Measurements from ENCODE around the gene AGK.

Gene AGK

GRCh38 chr7:141696348-141696747, 145.1 kb downstream of the AGK start:
- Histone ChIP-seq H3K4me3 (ENCODE audit: low read depth in 1 of 5, low read length in 5 of 5) (no peak overlapping the region), H3K9ac (ENCODE audit: low read length in 5 of 5) (no peak overlapping the region), H3K27ac (ENCODE audit: low read depth, low read length) (no peak overlapping the region), H3K9me3 (ENCODE audit: control insufficient read depth in 5 of 5, low read length in 5 of 5) (no peaks in the 10 kb centered on the region), H3K27me3 (ENCODE audit: control insufficient read depth in 5 of 5, insufficient read depth in 4 of 5, low read length in 5 of 5) (no peaks in the 10 kb centered on the region), H3K36me3 (ENCODE audit: control insufficient read depth in 5 of 5, insufficient read depth in 5 of 5, low read length in 5 of 5) (no peaks in the 10 kb centered on the region), H3K4me1 (ENCODE audit: control insufficient read depth in 5 of 5, insufficient read depth in 5 of 5, low read length in 5 of 5) (peaks cover 4 to 32% (median 18%) of the 10 kb centered on the region in 5 donors)

GRCh38 chr7:141697211-141697871, 146.1 kb downstream of the AGK start:
- Histone ChIP-seq H3K4me1 (ENCODE audit: control insufficient read depth in 5 of 5, insufficient read depth in 5 of 5, low read length in 5 of 5) (peaks cover 4 to 34% (median 18%) of the 10 kb centered on the region in 5 donors), H3K36me3 (ENCODE audit: control insufficient read depth in 5 of 5, insufficient read depth in 5 of 5, low read length in 5 of 5) (no peaks in the 10 kb centered on the region), H3K27me3 (ENCODE audit: control insufficient read depth in 5 of 5, insufficient read depth in 4 of 5, low read length in 5 of 5) (no peaks in the 10 kb centered on the region), H3K9me3 (ENCODE audit: control insufficient read depth in 5 of 5, low read length in 5 of 5) (no peaks in the 10 kb centered on the region), H3K9ac (ENCODE audit: low read length in 5 of 5) (no peak overlapping the region), H3K4me3 (ENCODE audit: low read depth in 1 of 5, low read length in 5 of 5) (no peak overlapping the region), H3K27ac (ENCODE audit: low read depth, low read length) (no peak overlapping the region)

GRCh38 chr7:141698247-141699015, 147.2 kb downstream of the AGK start:
- H3K9ac ChIP-seq (ENCODE audit: low read length in 5 of 5): no peak overlapping the region
- no peaks in the 10 kb centered on the region for H3K36me3 ChIP-seq (ENCODE audit: control insufficient read depth in 5 of 5, insufficient read depth in 5 of 5, low read length in 5 of 5)
- H3K4me3 ChIP-seq (ENCODE audit: low read depth in 1 of 5, low read length in 5 of 5): no peak overlapping the region
- peaks cover 4 to 38% (median 22%) of the 10 kb centered on the region in 5 donors for H3K4me1 ChIP-seq (ENCODE audit: control insufficient read depth in 5 of 5, insufficient read depth in 5 of 5, low read length in 5 of 5)
- H3K27me3 ChIP-seq (ENCODE audit: control insufficient read depth in 5 of 5, insufficient read depth in 4 of 5, low read length in 5 of 5): no peaks in the 10 kb centered on the region
- no peak overlapping the region for H3K27ac ChIP-seq (ENCODE audit: low read depth, low read length)
- H3K9me3 ChIP-seq (ENCODE audit: control insufficient read depth in 5 of 5, low read length in 5 of 5): no peaks in the 10 kb centered on the region

- no peaks in the 10 kb centered on the region for H3K9me3 ChIP-seq (ENCODE audit: control insufficient read depth in 5 of 5, low read length in 5 of 5)
- H3K36me3 ChIP-seq (ENCODE audit: control insufficient read depth in 5 of 5, insufficient read depth in 5 of 5, low read length in 5 of 5): no peaks in the 10 kb centered on the region
- peaks cover 4 to 38% (median 22%) of the 10 kb centered on the region in 5 donors for H3K4me1 ChIP-seq (ENCODE audit: control insufficient read depth in 5 of 5, insufficient read depth in 5 of 5, low read length in 5 of 5)
- no peak overlapping the region for H3K27ac ChIP-seq (ENCODE audit: low read depth, low read length)
- H3K4me3 ChIP-seq (ENCODE audit: low read depth in 1 of 5, low read length in 5 of 5): no peak overlapping the region
- no peak overlapping the region for H3K9ac ChIP-seq (ENCODE audit: low read length in 5 of 5)
- no peaks in the 10 kb centered on the region for H3K27me3 ChIP-seq (ENCODE audit: control insufficient read depth in 5 of 5, insufficient read depth in 4 of 5, low read length in 5 of 5)
Observed at GRCh38 chr7:141699860-141700259, 148.7 kb downstream of the AGK start.

- Histone ChIP-seq H3K27me3 (ENCODE audit: control insufficient read depth in 5 of 5, insufficient read depth in 4 of 5, low read length in 5 of 5) (no peaks in the 10 kb centered on the region), H3K9ac (ENCODE audit: low read length in 5 of 5) (peak overlapping the region; percentile 6 to 74 (median 41)), H3K27ac (ENCODE audit: low read depth, low read length) (no peak overlapping the region), H3K9me3 (ENCODE audit: control insufficient read depth in 5 of 5, low read length in 5 of 5) (no peaks in the 10 kb centered on the region), H3K4me3 (ENCODE audit: low read depth in 1 of 5, low read length in 5 of 5) (peak overlapping the region in 4 of 5 donors; percentile 59 to 74 (median 64)), H3K36me3 (ENCODE audit: control insufficient read depth in 5 of 5, insufficient read depth in 5 of 5, low read length in 5 of 5) (no peaks in the 10 kb centered on the region), H3K4me1 (ENCODE audit: control insufficient read depth in 5 of 5, insufficient read depth in 5 of 5, low read length in 5 of 5) (peaks cover 4 to 37% (median 22%) of the 10 kb centered on the region in 5 donors)
Observed at GRCh38 chr7:141700296-141700847, 149.2 kb downstream of the AGK start.

GRCh38 chr7:141700848-141701371, 149.7 kb downstream of the AGK start:
- H3K27me3 ChIP-seq (ENCODE audit: control insufficient read depth in 5 of 5, insufficient read depth in 4 of 5, low read length in 5 of 5): no peaks in the 10 kb centered on the region
- no peak overlapping the region for H3K27ac ChIP-seq (ENCODE audit: low read depth, low read length)
- H3K36me3 ChIP-seq (ENCODE audit: control insufficient read depth in 5 of 5, insufficient read depth in 5 of 5, low read length in 5 of 5): no peaks in the 10 kb centered on the region
- H3K4me1 ChIP-seq (ENCODE audit: control insufficient read depth in 5 of 5, insufficient read depth in 5 of 5, low read length in 5 of 5): peaks cover 4 to 33% (median 18%) of the 10 kb centered on the region in 5 donors
- H3K9me3 ChIP-seq (ENCODE audit: control insufficient read depth in 5 of 5, low read length in 5 of 5): no peaks in the 10 kb centered on the region
- peak overlapping the region; percentile 6 to 74 (median 41) for H3K9ac ChIP-seq (ENCODE audit: low read length in 5 of 5)
- peak overlapping the region; percentile 40 to 74 (median 59) for H3K4me3 ChIP-seq (ENCODE audit: low read depth in 1 of 5, low read length in 5 of 5)

GRCh38 chr7:141701489-141702046, 150.4 kb downstream of the AGK start:
- H3K36me3 ChIP-seq (ENCODE audit: control insufficient read depth in 5 of 5, insufficient read depth in 5 of 5, low read length in 5 of 5): no peaks in the 10 kb centered on the region
- peak overlapping the region; percentile 58 to 75 (median 69) for H3K4me3 ChIP-seq (ENCODE audit: low read depth in 1 of 5, low read length in 5 of 5)
- H3K27ac ChIP-seq (ENCODE audit: low read depth, low read length): peak overlapping the region; percentile 39
- peak overlapping the region in 4 of 5 donors; percentile 35 to 73 (median 57) for H3K9ac ChIP-seq (ENCODE audit: low read length in 5 of 5)
- H3K27me3 ChIP-seq (ENCODE audit: control insufficient read depth in 5 of 5, insufficient read depth in 4 of 5, low read length in 5 of 5): no peaks in the 10 kb centered on the region
- no peaks in the 10 kb centered on the region for H3K9me3 ChIP-seq (ENCODE audit: control insufficient read depth in 5 of 5, low read length in 5 of 5)
- peaks cover 4 to 27% (median 16%) of the 10 kb centered on the region in 5 donors for H3K4me1 ChIP-seq (ENCODE audit: control insufficient read depth in 5 of 5, insufficient read depth in 5 of 5, low read length in 5 of 5)

GRCh38 chr7:141702047-141702567, 150.9 kb downstream of the AGK start, which contains the start of gene DENND11:
DENND11 (minus strand) TSS chr7:141702166; CDS start chr7:141702153, 13 bp downstream.
- Histone ChIP-seq H3K4me1 (ENCODE audit: control insufficient read depth in 5 of 5, insufficient read depth in 5 of 5, low read length in 5 of 5) (peaks cover 4 to 22% (median 16%) of the 10 kb centered on the region in 5 donors), H3K4me3 (ENCODE audit: low read depth in 1 of 5, low read length in 5 of 5) (peak within 1 kb of the TSS; percentile 71 to 83 (median 76)), H3K27ac (ENCODE audit: low read depth, low read length) (peak within 1 kb of the TSS; percentile 39)

GRCh38 chr7:141702892-141703291, 151.7 kb downstream of the AGK start:
- peaks cover 4 to 16% (median 14%) of the 10 kb centered on the region in 5 donors for H3K4me1 ChIP-seq (ENCODE audit: control insufficient read depth in 5 of 5, insufficient read depth in 5 of 5, low read length in 5 of 5)
- H3K9me3 ChIP-seq (ENCODE audit: control insufficient read depth in 5 of 5, low read length in 5 of 5): no peaks in the 10 kb centered on the region
- peak overlapping the region in 1 of 5 donors; percentile 83 for H3K4me3 ChIP-seq (ENCODE audit: low read depth in 1 of 5, low read length in 5 of 5)
- H3K27me3 ChIP-seq (ENCODE audit: control insufficient read depth in 5 of 5, insufficient read depth in 4 of 5, low read length in 5 of 5): no peaks in the 10 kb centered on the region
- peak overlapping the region in 2 of 5 donors; percentile 74 to 85 for H3K9ac ChIP-seq (ENCODE audit: low read length in 5 of 5)
- H3K27ac ChIP-seq (ENCODE audit: low read depth, low read length): no peak overlapping the region
- H3K36me3 ChIP-seq (ENCODE audit: control insufficient read depth in 5 of 5, insufficient read depth in 5 of 5, low read length in 5 of 5): no peaks in the 10 kb centered on the region

More at GRCh38 chr7:141702047-141702567, 150.9 kb downstream of the AGK start, which contains the start of gene DENND11:
- Histone ChIP-seq H3K9ac (ENCODE audit: low read length in 5 of 5) (peak within 1 kb of the TSS; percentile 41 to 88 (median 85)), H3K9me3 (ENCODE audit: control insufficient read depth in 5 of 5, low read length in 5 of 5) (no peaks in the 10 kb centered on the region), H3K27me3 (ENCODE audit: control insufficient read depth in 5 of 5, insufficient read depth in 4 of 5, low read length in 5 of 5) (no peaks in the 10 kb centered on the region), H3K36me3 (ENCODE audit: control insufficient read depth in 5 of 5, insufficient read depth in 5 of 5, low read length in 5 of 5) (no peaks in the 10 kb centered on the region)

Data from subcutaneous abdominal adipose tissue (tissue), 5 donors.